Measurements from ENCODE around the gene TUBB1.

TUBB1 gene

GRCh38 chr20:59001068-59001448 is 18.2 kb upstream of the TUBB1 start:
- no peak for TF ChIP-seq CTCF (IDR thresholded peaks at IDR 0.05)
- H3K36me3 ChIP-seq = peaks cover 27 to 68% (median 55%) of the 10 kb centered on the region in 3 donors
- H3K4me3 ChIP-seq = no peak overlapping the region
- intact Hi-C loops (cut with DNase I; ENCODE audit: low total_unique reads) = no loop called here
- H3K27ac ChIP-seq = no peak overlapping the region
- no peaks in the 10 kb centered on the region for H3K9me3 ChIP-seq
- peaks cover 0 to 33% (median 26%) of the 10 kb centered on the region in 4 donors for H3K4me1 ChIP-seq
- H3K27me3 ChIP-seq = no peaks in the 10 kb centered on the region
- DNase-seq = no peak

DNA sequence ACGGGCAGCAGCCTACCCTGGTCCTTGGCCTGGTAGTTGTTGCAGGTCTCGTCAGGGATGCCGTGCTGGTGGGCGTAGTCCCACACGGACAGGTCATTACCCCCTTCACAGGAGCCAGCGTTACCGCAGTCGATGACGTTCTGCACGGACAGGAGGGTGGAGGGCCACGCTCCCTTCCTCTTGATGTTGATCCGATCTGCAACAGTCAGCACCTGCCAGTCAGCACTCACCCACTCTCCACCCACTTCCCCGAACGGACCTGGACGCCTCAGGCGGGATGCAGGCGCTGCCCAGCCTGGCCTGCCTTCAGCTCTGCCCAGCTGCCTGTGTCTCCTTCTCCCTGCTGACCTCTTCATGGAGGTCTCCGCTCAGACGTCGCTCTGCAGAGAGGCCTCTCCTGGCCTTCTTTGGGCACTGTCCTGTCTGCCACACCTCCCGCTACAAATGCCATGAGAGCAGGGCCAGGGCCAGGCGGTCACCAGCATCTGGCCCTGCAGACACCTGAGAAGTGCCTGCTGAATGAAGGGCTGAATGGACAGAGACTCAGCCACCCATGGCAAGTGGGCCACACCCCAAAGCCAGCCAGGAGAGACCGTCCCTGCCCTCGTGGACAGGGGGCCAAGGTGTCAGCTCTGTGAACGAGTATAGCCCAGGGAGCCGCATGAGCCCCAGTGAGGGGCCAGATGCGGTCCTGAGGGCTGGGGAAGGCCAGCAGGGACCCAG is 17.6 kb upstream of the TUBB1 start:
- Histone ChIP-seq H3K4me1 (peaks cover 0 to 38% (median 31%) of the 10 kb centered on the region in 4 donors), H3K9me3 (no peaks in the 10 kb centered on the region), H3K27me3 (no peaks in the 10 kb centered on the region), H3K27ac (no peak overlapping the region), H3K36me3 (peaks cover 21 to 62% (median 49%) of the 10 kb centered on the region in 3 donors), H3K4me3 (no peak overlapping the region)
- TF ChIP-seq CTCF (IDR thresholded peaks at IDR 0.05) = no peak
- intact Hi-C loops (cut with DNase I; ENCODE audit: low total_unique reads) = no loop called here
- DNase-seq = peak in 1 of 2 donors; percentile 60

DNA sequence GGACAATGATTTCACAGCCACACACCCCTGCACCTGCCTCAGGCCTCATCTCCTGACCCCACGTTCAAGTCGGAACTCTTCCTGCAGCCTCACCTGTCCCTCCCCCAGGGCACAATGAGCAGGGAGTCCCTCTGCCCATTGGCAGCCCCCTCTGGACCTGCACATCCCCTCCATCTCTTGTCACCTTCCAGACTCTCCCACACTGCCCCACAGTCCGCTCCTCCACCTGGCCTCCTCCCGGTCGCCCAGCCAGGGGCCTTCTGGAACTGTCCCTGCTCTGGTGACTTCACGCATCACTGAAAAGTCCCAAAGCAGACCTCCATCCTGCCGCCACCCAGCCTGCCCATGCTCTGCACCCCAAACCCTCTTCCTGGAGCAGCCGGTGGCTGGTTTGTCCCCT is 16.8 kb upstream of the TUBB1 start:
- H3K36me3 ChIP-seq = peaks cover 15 to 54% (median 42%) of the 10 kb centered on the region in 3 donors
- H3K4me3 ChIP-seq = no peak overlapping the region
- TF ChIP-seq CTCF (IDR thresholded peaks at IDR 0.05) = no peak
- no peak overlapping the region for H3K27ac ChIP-seq
- DNase-seq = peak in 1 of 2 donors; percentile 59
- H3K27me3 ChIP-seq = no peaks in the 10 kb centered on the region
- H3K9me3 ChIP-seq = no peaks in the 10 kb centered on the region
- intact Hi-C loops (cut with DNase I; ENCODE audit: low total_unique reads) = no loop called here
- peaks cover 0 to 44% (median 33%) of the 10 kb centered on the region in 4 donors for H3K4me1 ChIP-seq

- intact Hi-C loops (cut with DNase I; ENCODE audit: low total_unique reads) = no loop called here
- H3K9me3 ChIP-seq = no peaks in the 10 kb centered on the region
- H3K36me3 ChIP-seq = peaks cover 11 to 49% (median 36%) of the 10 kb centered on the region in 3 donors
- peaks cover 0 to 49% (median 35%) of the 10 kb centered on the region in 4 donors for H3K4me1 ChIP-seq
- TF ChIP-seq CTCF (IDR thresholded peaks at IDR 0.05) = no peak
- no peaks in the 10 kb centered on the region for H3K27me3 ChIP-seq
- peak in 1 of 2 donors; percentile 60 for DNase-seq
- no peak overlapping the region for H3K4me3 ChIP-seq
- H3K27ac ChIP-seq = no peak overlapping the region
These were observed 16.3 kb upstream of the TUBB1 start for GRCh38 chr20:59002874-59003399.

- peak in 1 of 2 donors; percentile 57 for DNase-seq
- Histone ChIP-seq H3K4me1 (peaks cover 0 to 50% (median 35%) of the 10 kb centered on the region in 4 donors), H3K27me3 (no peaks in the 10 kb centered on the region), H3K27ac (peak overlapping the region; percentile 86 to 94), H3K9me3 (no peaks in the 10 kb centered on the region), H3K36me3 (peaks cover 11 to 38% (median 27%) of the 10 kb centered on the region in 3 donors), H3K4me3 (peak overlapping the region in 1 of 2 donors; percentile 90)
- TF ChIP-seq CTCF (IDR thresholded peaks at IDR 0.05) = no peak
- intact Hi-C loops (cut with DNase I; ENCODE audit: low total_unique reads) = no loop called here
These were observed 15.3 kb upstream of the TUBB1 start for GRCh38 chr20:59003836-59004492.

All from tibial artery (tissue), 4 donors.